HG02970 (cell line): ENCODE results near the gene GOLGA8M.
"Not testable (repeated sequence)": the region's sequence is repeated elsewhere in the genome, so short reads cannot be mapped to it uniquely, and the experiment has no call there.

ENCODE experiments used
- ATAC-seq: cut with Tn5 transposase; IDR thresholded peaks from one replicate; pipeline ENCODE4 v1.9.1; 2021; ENCODE audit warnings: mild to moderate bottlenecking, moderate library complexity, moderate number of reproducible peaks; ENCODE audit not compliant: unreplicated experiment, low FRiP score

Gene GOLGA8M

DNA sequence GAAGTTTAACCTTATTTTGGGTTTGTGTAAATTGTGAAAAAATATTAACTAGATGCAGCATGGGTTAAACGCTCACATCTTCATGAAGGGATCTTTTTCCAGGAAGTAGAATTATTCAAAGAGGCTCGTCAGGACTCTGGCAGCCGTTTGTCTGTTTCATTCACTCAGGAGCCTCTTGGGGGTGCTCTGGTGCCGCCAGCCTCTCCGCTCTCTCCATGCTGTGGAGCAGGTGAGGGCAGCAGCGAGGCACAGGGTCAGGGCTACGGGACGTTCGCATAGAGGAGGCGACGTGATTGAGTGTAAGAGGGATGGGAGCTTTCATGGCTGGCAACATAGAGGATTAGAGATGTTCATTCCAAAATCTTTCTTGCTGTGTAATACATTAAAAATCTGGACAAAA lies 48.5 kb downstream of the GOLGA8M start:
- ATAC-seq, result not testable (repeated sequence)

DNA sequence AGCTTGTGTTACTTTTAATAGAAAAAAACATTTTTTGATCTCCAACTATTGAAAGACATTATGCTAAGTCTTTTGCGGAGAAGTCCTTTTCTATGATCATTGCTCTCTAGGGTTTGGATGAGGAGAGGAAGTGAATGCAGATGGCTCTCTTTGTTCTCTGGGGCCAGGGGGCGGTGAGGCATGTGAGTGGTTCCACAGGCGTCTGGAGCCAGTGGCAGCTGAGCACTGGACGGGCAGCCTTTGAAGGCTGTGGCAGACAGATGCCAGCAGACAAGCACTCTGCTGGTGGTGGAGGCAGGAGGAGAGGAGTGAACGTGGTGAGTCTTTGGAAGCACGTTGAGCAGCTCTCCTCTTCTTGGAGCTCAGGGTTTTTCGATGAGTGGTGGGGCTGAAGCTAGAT lies 51.5 kb downstream of the GOLGA8M start:
- ATAC-seq, result not testable (repeated sequence)

DNA sequence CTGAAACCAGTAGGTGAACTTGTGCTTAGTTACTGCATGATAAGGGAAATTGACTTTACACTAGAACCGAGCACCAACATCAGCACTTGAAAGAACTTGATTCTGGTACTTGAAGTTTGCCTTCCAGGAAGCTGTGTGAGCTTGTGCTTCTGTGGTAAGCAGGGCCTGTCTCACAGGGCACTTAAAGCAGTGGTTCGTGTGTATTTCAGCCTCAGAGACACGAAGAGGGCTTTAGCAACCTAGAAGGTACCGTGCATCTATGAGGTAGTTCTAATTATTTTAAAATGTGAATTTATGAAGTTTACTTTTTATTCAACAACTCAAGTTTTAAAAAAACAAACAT lies 56.2 kb downstream of the GOLGA8M start:
- not testable (repeated sequence) for ATAC-seq

DNA sequence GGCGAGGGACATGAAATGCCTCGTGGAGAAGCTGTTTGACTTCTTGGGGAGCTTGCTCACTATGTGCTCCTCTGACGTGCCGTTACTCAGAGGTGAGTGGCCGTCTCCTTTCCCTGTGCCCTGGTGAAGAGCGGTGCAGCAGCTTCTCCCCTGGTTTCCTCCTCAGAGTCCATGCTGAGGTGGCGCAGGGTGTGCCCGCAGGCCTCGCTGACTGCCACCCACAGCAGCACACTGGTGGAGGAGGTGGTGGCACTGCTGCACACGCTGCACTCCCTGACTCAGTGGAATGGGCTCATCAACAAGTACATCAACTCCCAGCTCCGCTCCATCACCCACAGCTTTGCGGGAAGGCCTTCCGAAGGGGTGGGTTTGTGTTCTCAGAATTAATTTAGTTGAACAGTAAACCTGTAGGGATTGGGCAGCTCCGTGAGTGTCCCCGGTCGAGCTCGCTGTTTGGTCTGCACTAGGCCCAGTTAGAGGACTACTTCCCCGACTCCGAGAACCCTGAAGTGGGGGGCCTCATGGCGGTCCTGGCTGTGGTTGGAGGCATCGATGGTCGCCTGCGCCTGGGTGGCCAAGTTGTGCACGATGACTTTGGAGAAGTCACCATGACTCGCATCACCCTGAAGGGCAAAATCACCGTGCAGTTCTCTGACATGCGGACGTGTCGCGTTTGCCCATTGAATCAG lies 56.7 kb downstream of the GOLGA8M start:
- ATAC-seq, result not testable (repeated sequence)

DNA sequence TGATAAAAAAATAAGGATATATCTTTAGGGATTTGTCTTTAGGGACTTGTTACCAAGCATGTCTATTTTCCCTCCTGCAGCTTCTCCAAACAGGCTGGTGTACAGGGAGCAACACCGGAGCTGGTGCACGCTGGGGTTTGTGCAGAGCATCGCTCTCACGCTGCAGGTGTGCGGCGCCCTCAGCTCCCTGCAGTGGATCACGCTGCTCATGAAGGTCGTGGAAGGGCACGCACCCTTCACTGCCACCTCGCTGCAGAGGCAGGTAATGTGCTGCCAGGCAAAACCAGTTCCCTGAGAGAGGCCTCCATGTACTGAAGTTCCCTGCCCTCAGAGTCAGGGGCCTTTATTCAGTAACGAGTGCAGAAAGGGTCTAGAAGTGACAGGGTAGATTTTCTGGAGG lies 58.0 kb downstream of the GOLGA8M start:
- ATAC-seq, result not testable (repeated sequence)

DNA sequence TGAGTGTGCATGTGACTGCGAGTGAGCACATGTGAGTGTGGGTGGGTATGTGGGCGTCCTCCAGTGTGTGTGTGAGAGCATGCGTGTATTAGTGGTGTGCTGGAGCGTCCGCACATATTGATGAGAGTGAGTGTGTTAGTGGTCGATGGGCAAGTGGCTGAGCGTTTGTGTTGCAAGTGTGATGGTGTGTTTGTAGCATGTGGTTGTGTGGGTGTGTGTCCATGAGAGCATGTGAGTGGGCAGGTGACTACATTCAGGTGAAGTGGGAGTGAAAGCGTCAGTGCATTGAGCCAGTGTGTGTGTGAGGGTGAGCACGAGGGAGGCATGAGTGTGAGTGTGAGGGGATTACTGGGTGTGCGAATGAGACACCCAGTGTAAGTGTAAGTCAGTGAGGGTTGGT lies 59.7 kb downstream of the GOLGA8M start:
- not testable (repeated sequence) for ATAC-seq
